NCI-H226 (cell line): Measurements from ENCODE around the gene GFAP.

Experiments
- DNase-seq: peaks from one replicate; pipeline ENCODE4 v3.0.0-alpha.2; 2015

Gene GFAP

GRCh38 chr17:44894642-44895041, 20.7 kb downstream of the GFAP start:
- no peak for DNase-seq

- no peak for DNase-seq
These were observed 23.1 kb downstream of the GFAP start for GRCh38 chr17:44892250-44892649.

- no peak for DNase-seq
These were observed 26.3 kb downstream of the GFAP start for GRCh38 chr17:44889003-44889402.

- DNase-seq, result peak; percentile 6
These were observed 27.0 kb downstream of the GFAP start for GRCh38 chr17:44887971-44888954.

- no peak for DNase-seq
These were observed 28.3 kb downstream of the GFAP start for GRCh38 chr17:44887016-44887415.

- DNase-seq, result no peak
These were observed 30.4 kb downstream of the GFAP start for GRCh38 chr17:44884941-44885340.

- DNase-seq, result no peak
These were observed 34.2 kb downstream of the GFAP start for GRCh38 chr17:44881145-44881544.

- DNase-seq, result no peak
These were observed 35.2 kb downstream of the GFAP start for GRCh38 chr17:44880062-44880461.

- DNase-seq, result no peak
These were observed 35.9 kb downstream of the GFAP start for GRCh38 chr17:44879376-44879775.

GRCh38 chr17:44878627-44879221, 36.6 kb downstream of the GFAP start:
- DNase-seq, result no peak

- DNase-seq, result no peak
These were observed 38.2 kb downstream of the GFAP start for GRCh38 chr17:44877121-44877520.

GRCh38 chr17:44875761-44876160, 39.5 kb downstream of the GFAP start:
- DNase-seq, result no peak

- no peak for DNase-seq
These were observed 43.0 kb downstream of the GFAP start for GRCh38 chr17:44872131-44872768.

GRCh38 chr17:44871556-44871955, 43.7 kb downstream of the GFAP start:
- DNase-seq, result no peak

GRCh38 chr17:44867841-44868240, 47.5 kb downstream of the GFAP start:
- DNase-seq, result no peak

GRCh38 chr17:44865931-44866330, 49.4 kb downstream of the GFAP start:
- no peak for DNase-seq

GRCh38 chr17:44865231-44865660, 50.1 kb downstream of the GFAP start:
- peak; percentile 20 for DNase-seq

GRCh38 chr17:44864831-44865230, 50.5 kb downstream of the GFAP start:
- DNase-seq, result no peak

GRCh38 chr17:44863061-44863918, 52.0 kb downstream of the GFAP start:
- DNase-seq, result no peak

- no peak for DNase-seq
These were observed 52.9 kb downstream of the GFAP start for GRCh38 chr17:44862278-44862914.

- no peak for DNase-seq
These were observed 55.6 kb downstream of the GFAP start for GRCh38 chr17:44859701-44860100.

GRCh38 chr17:44854192-44854591, 61.1 kb downstream of the GFAP start:
- DNase-seq, result no peak
